ENCODE data around the gene MBNL2. TPM values are rescaled to one million over a fixed set of nuclear protein-coding genes. Genes with fewer than 3 reads are reported as not detected.

The MBNL2 gene
- total RNA-seq, 3 donors from 2014 or later (not counting 1 experiment from before 2014, with no cell fraction given) = 30.9 to 38.3 (median 33.1) TPM

DNA sequence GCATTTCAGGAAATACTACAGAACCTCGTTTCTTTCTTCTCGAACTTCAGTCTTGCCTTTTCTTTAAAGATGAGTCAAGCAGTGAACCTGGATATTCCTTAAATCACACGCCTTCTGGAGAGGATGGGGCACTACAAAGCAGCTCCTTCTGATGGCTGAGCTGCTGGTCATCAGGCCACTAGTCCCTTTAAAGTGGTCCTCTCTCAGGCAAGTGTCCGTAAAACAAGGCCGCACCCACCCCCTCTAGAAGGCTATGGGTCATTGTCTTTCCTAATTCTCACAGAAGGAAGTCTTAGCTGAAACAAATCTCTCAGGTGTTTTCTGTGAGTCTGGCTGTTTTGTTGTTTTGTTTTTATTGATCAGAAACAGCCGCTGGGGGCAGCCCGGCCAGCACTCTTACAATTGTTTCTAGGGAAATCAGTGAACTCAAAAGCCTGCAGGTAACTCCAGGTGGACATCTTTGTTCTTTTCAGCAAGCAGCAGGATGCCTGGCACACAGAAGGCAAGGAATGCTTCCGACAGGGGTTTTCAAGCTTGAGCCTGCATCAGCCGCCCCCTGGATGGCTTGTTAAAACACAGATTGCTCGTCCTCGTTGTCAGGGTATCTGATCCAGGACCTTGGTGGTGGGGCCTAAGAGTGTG, 45.4 kb downstream of the MBNL2 start:
- no peaks in the 10 kb centered on the region for H3K27me3 Mint-ChIP-seq (ENCODE audit: low read depth in 2 of 2)
- H3K27ac ChIP-seq (ENCODE audit: low read length) = no peak overlapping the region
- H3K27me3 ChIP-seq (ENCODE audit: control insufficient read depth, insufficient read depth, low read length) = no peaks in the 10 kb centered on the region
- H3K27ac Mint-ChIP-seq = no peak overlapping the region
- no peaks in the 10 kb centered on the region for H3K9me3 Mint-ChIP-seq
- H3K4me1 ChIP-seq (ENCODE audit: control insufficient read depth, insufficient read depth, low read length) = no peaks in the 10 kb centered on the region
- DNase-seq = no peak
- no peak overlapping the region for H3K4me3 Mint-ChIP-seq
- no peaks in the 10 kb centered on the region for H3K36me3 Mint-ChIP-seq
- WGBS (ENCODE audit: insufficient coverage) = 92% methylated on average over 9 of the region's 11 CpGs
- peaks cover 31 to 35% of the 10 kb centered on the region in 2 donors for H3K4me1 Mint-ChIP-seq
- H3K9me3 ChIP-seq (ENCODE audit: control insufficient read depth, insufficient read depth, low read length) = no peaks in the 10 kb centered on the region
- no peak for ATAC-seq
- no peak for TF ChIP-seq CTCF (IDR thresholded peaks at IDR 0.05)
- no peak overlapping the region for H3K4me3 ChIP-seq (ENCODE audit: low read length)
- H3K36me3 ChIP-seq (ENCODE audit: control insufficient read depth, insufficient read depth, low read length) = peaks cover 5% of the 10 kb centered on the region
- intact Hi-C loops (cut with micrococcal nuclease) = no loop called here

- no peaks in the 10 kb centered on the region for H3K9me3 ChIP-seq (ENCODE audit: control insufficient read depth, insufficient read depth, low read length)
- peaks cover 5% of the 10 kb centered on the region for H3K36me3 ChIP-seq (ENCODE audit: control insufficient read depth, insufficient read depth, low read length)
- no peak for ATAC-seq
- Mint-ChIP-seq H3K4me1 (peaks cover 24 to 30% of the 10 kb centered on the region in 2 donors), H3K27ac (peak overlapping the region in 1 of 2 donors; percentile 43), H3K27me3 (ENCODE audit: low read depth in 2 of 2) (no peaks in the 10 kb centered on the region), H3K36me3 (no peaks in the 10 kb centered on the region), H3K9me3 (no peaks in the 10 kb centered on the region), H3K4me3 (no peak overlapping the region)
- 98% methylated on average over 6 of the region's 6 CpGs for WGBS (ENCODE audit: insufficient coverage)
- H3K27ac ChIP-seq (ENCODE audit: low read length) = no peak overlapping the region
- intact Hi-C loops (cut with micrococcal nuclease) = no loop called here
- no peak overlapping the region for H3K4me3 ChIP-seq (ENCODE audit: low read length)
- H3K4me1 ChIP-seq (ENCODE audit: control insufficient read depth, insufficient read depth, low read length) = no peaks in the 10 kb centered on the region
- no peak for TF ChIP-seq CTCF (IDR thresholded peaks at IDR 0.05)
- DNase-seq = no peak
- no peaks in the 10 kb centered on the region for H3K27me3 ChIP-seq (ENCODE audit: control insufficient read depth, insufficient read depth, low read length)
Observed at GRCh38 chr13:97268772-97269171, 46.6 kb downstream of the MBNL2 start.

- no peak for ATAC-seq
- H3K27me3 Mint-ChIP-seq (ENCODE audit: low read depth in 2 of 2) = no peaks in the 10 kb centered on the region
- Histone ChIP-seq H3K27me3 (ENCODE audit: control insufficient read depth, insufficient read depth, low read length) (no peaks in the 10 kb centered on the region), H3K4me3 (ENCODE audit: low read length) (no peak overlapping the region), H3K36me3 (ENCODE audit: control insufficient read depth, insufficient read depth, low read length) (peaks cover 5% of the 10 kb centered on the region), H3K4me1 (ENCODE audit: control insufficient read depth, insufficient read depth, low read length) (no peaks in the 10 kb centered on the region), H3K9me3 (ENCODE audit: control insufficient read depth, insufficient read depth, low read length) (no peaks in the 10 kb centered on the region), H3K27ac (ENCODE audit: low read length) (no peak overlapping the region)
- peaks cover 20 to 26% of the 10 kb centered on the region in 2 donors for H3K4me1 Mint-ChIP-seq
- DNase-seq = no peak
- WGBS (ENCODE audit: insufficient coverage) = 100% methylated on average over 2 of the region's 3 CpGs
- no peak overlapping the region for H3K4me3 Mint-ChIP-seq
- no peak for TF ChIP-seq CTCF (IDR thresholded peaks at IDR 0.05)
- H3K36me3 Mint-ChIP-seq = no peaks in the 10 kb centered on the region
- no peaks in the 10 kb centered on the region for H3K9me3 Mint-ChIP-seq
- no peak overlapping the region for H3K27ac Mint-ChIP-seq
- intact Hi-C loops (cut with micrococcal nuclease) = no loop called here
Observed at GRCh38 chr13:97269603-97270002, 47.5 kb downstream of the MBNL2 start.

GRCh38 chr13:97272526-97272925, 50.4 kb downstream of the MBNL2 start:
- H3K4me3 Mint-ChIP-seq = no peak overlapping the region
- DNase-seq (no peak), ATAC-seq (no peak)
- no peaks in the 10 kb centered on the region for H3K27me3 Mint-ChIP-seq (ENCODE audit: low read depth in 2 of 2)
- Histone ChIP-seq H3K36me3 (ENCODE audit: control insufficient read depth, insufficient read depth, low read length) (peaks cover 21% of the 10 kb centered on the region), H3K9me3 (ENCODE audit: control insufficient read depth, insufficient read depth, low read length) (no peaks in the 10 kb centered on the region), H3K4me1 (ENCODE audit: control insufficient read depth, insufficient read depth, low read length) (no peaks in the 10 kb centered on the region), H3K4me3 (ENCODE audit: low read length) (no peak overlapping the region), H3K27me3 (ENCODE audit: control insufficient read depth, insufficient read depth, low read length) (no peaks in the 10 kb centered on the region), H3K27ac (ENCODE audit: low read length) (no peak overlapping the region)
- no peaks in the 10 kb centered on the region for H3K36me3 Mint-ChIP-seq
- no peak overlapping the region for H3K27ac Mint-ChIP-seq
- intact Hi-C loops (cut with micrococcal nuclease) = no loop called here
- H3K4me1 Mint-ChIP-seq = peaks cover 33 to 40% of the 10 kb centered on the region in 2 donors
- no peak for TF ChIP-seq CTCF (IDR thresholded peaks at IDR 0.05)
- whole genome bisulfite sequencing (ENCODE audit: insufficient coverage) = no CpG with 5 or more reads among the region's 1 CpG
- no peaks in the 10 kb centered on the region for H3K9me3 Mint-ChIP-seq
